GM12801 (cell line): ENCODE measurements around the gene SULF2.

Experiments used
- TF ChIP-seq, protein P1 (sequence below): IDR thresholded peaks from one replicate; pipeline ENCODE4 v1.5.1; 2011; ENCODE audit warnings: control low read depth; ENCODE audit not compliant: insufficient read length; ENCODE audit errors: extremely low read depth

SULF2 gene

DNA sequence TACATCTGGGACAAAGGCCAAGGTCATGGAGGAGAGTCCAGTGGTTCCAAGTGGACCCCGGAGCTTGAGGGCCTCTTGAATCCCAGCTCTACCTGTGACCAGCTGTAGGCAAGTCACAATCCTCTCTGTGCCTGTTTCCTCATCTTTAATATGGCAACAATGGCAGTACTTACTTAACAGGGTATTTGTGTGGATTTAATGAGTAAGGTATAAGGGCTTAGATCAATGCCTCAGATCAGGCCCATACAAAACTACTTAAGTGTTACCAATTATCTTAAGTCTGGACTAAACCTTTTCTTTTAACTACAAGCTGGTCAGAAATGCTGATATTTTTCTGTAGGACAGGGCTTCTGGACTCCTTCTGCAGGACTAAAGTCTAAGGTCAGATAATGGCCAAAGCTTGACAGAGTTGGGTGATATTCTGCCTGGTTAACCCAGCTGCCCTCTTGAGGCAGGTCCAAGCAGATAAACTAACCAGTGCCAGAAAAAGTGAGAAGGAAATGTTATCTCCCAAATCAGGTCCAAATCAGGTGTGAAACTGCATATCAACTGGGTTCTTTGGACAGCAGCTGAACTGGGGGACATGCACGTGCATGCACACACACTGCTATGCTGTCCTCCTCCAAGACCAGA, 2.2 kb downstream of the SULF2 start:
- TF ChIP-seq, protein P1, sequence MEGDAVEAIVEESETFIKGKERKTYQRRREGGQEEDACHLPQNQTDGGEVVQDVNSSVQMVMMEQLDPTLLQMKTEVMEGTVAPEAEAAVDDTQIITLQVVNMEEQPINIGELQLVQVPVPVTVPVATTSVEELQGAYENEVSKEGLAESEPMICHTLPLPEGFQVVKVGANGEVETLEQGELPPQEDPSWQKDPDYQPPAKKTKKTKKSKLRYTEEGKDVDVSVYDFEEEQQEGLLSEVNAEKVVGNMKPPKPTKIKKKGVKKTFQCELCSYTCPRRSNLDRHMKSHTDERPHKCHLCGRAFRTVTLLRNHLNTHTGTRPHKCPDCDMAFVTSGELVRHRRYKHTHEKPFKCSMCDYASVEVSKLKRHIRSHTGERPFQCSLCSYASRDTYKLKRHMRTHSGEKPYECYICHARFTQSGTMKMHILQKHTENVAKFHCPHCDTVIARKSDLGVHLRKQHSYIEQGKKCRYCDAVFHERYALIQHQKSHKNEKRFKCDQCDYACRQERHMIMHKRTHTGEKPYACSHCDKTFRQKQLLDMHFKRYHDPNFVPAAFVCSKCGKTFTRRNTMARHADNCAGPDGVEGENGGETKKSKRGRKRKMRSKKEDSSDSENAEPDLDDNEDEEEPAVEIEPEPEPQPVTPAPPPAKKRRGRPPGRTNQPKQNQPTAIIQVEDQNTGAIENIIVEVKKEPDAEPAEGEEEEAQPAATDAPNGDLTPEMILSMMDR: no peak

DNA sequence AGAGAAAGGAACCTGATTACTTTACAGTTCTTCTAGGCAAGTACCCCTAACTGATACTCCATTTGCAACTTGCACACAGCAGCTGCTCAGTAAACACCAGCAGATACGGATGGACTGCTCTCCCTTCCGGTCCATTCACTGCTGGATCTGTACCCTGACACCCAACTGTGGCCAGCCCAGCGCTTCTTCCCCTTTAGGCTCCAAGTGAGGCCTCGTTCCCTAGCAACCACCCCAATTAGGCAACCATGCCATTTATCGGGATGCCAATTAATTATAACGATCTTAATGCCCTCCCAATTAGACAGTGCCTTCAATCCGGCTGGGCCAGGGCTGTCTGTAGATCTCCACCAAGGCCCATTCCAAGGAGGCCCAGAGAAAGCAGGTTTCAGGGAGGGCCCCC, 3.2 kb downstream of the SULF2 start:
- TF ChIP-seq, protein P1: no peak

DNA sequence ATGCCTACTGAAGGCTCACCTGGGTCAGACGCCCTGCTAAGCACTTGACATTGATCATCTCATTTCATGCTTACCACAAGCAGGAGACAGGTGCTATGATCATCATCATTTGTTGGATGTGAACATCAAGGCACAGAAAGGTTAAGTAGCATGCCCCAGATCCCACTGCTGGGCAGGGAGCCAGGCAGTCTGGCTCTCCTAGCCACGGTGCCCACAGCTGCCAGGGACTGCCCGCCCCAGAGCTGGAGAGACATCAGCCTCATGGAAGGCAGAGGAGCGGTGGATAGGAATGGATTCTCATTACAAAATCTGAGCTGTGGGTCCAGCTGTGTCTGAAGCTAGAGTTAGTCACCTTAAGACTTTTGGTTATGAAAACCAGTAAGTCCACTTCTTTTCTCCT, 3.6 kb downstream of the SULF2 start:
- TF ChIP-seq, protein P1: no peak

DNA sequence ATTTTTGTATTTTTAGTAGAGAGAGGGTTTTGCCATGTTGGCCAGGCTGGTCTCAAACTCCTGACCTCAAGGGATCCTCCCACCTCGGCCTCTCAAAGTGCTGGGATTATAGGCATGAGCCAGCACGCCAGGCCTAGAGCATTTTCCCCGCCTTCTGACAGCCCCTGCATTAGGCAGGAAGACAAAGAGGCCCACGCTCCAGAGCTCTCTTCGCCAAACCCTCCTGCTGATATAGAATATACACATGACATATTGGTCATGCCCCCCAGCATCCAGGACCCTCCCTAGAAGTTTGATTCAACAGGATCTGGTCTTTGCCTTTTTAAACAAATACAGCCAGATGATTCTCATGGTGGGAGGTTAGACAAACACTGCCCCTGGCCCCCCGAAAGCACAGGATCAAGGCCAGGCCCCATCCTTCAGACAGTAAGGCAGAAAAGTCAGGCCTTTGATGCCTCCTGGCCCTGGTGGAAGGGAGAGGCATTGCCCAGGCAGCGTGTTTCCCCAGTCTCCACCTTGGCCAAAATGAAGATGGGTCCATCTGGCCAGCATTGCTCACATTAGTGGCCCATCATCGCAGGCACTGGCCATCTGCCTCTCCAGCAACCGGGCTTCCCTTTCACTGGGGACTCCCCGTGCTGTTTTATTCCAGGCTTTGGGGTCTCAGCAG, 4.4 kb downstream of the SULF2 start:
- TF ChIP-seq, protein P1: no peak

DNA sequence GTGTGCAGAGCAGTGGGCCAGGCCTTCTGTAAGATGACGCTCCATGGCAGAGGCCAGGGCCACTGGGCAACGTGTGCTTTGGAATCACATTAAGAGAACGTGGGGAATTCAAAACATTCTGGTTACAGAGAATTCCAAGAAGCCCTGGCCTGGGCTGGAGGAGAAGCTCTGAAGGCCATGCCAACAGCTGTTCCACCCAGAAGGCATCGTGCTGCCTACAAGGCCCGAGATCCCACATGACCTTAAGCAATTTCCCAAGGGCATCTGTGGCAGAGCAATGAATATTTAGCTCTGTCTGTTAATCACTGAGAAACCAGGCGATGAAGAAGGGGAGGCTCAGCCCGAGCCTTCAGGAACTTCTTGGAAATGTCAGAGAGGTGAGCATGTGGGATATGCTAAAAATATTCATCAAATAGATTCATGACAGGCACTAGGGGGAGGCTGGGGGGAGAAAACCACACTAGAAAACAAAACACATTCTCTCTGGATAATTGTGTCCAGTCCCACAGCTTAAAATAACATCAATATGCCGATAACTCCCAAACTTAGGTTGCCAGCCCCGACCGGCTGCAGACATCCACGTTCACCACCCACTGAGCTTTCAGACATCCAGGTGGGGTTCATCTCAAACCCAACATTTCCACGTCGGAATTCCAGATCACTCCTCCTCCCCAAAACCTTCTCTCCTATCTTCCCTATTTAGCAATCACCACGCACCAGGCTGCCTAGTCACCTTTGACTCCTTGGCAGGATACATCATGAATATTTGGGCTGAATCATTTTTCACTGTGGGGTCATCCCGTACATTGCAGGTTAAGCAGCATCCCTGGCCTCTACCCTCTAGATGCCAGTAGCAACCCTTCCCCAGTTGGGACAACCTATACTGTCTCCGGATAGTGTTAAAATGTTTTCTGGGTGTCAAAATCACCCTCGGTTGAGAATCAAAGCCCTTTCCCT, 6.6 kb downstream of the SULF2 start:
- TF ChIP-seq, protein P1: no peak

DNA sequence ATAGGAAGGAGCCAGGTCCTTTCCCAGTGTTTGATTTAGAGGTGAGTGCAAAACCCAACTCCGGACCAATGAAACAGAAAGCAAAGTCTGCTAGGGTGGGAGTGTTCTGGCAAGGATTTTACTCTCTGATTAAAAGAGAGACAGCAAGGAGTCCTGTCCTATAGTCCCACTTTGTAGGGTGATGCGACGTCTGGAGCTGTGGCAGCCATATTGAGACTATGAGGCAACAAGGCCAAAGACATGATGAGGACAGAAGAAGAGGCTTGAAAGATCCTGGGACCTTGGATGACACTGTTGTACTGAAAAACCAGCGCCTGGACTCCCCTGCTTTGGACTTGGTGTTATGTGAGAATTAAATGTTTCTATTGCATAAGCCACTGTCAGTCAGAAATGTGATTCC, 8.1 kb downstream of the SULF2 start:
- TF ChIP-seq, protein P1: no peak

DNA sequence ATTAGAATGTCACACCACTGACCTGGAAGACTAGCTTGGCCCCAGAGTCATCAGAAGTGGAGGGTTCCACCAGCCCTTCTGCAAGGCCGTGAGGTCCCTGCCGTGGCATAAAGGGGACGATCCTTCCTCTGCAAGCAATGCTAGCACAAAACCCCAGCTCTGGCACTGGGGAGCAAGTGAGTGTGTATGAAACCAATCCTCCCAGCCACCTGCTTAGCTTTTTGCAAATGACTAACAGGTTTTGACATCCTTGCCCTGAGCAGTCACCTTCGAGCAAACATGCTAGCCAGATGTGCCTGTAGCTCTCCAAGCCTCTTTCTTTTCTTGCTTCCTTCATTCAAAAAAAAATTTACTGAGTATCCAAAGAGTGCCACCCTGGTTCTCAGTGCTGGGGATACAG, 8.6 kb downstream of the SULF2 start:
- TF ChIP-seq, protein P1: no peak
